Osteoblast (primary cell): ENCODE measurements around the gene RACGAP1. TPM values are rescaled to one million over a fixed set of nuclear protein-coding genes. Genes with fewer than 3 reads are reported as not detected.

Experiments used
- DNase-seq: peaks from one replicate; pipeline ENCODE4 v3.0.0; 2011; ENCODE audit warnings: low spot score, mixed read lengths; ENCODE audit not compliant: insufficient read length; ENCODE audit errors: missing footprints
- H2AFZ ChIP-seq: 2 replicates; pipeline ENCODE4 v1.6.0; 2011; ENCODE audit warnings: mild to moderate bottlenecking, low read length
- H3K27ac ChIP-seq: 2 replicates; pipeline ENCODE4 v1.5.1; 2011; ENCODE audit warnings: mild to moderate bottlenecking, low read depth, low read length, moderate library complexity
- H3K27me3 ChIP-seq: 2 replicates; pipeline ENCODE4 v1.6.0; 2012; ENCODE audit warnings: mild to moderate bottlenecking, control low read depth, inconsistent platforms, low read length, moderate library complexity; ENCODE audit not compliant: insufficient read depth
- H3K36me3 ChIP-seq: 2 replicates; pipeline ENCODE4 v1.5.1; 2011; ENCODE audit warnings: mild to moderate bottlenecking, low read length, control low read depth, moderate library complexity; ENCODE audit not compliant: insufficient read depth
- H3K4me1 ChIP-seq: 2 replicates; pipeline ENCODE4 v1.5.1; 2011; ENCODE audit warnings: mild to moderate bottlenecking, low read length, control low read depth, moderate library complexity; ENCODE audit not compliant: insufficient read depth
- H3K4me2 ChIP-seq: 2 replicates; pipeline ENCODE4 v1.6.0; 2011; ENCODE audit warnings: mild to moderate bottlenecking, low read length; ENCODE audit not compliant: insufficient read depth
- H3K4me3 ChIP-seq: fragments of 200-600 bp; sonication (generic); 3 replicates; pipeline ENCODE4 v1.5.1; 2012; ENCODE audit warnings: mild to moderate bottlenecking, low read length, inconsistent platforms; ENCODE audit not compliant: insufficient read depth
- H3K79me2 ChIP-seq: 2 replicates; pipeline ENCODE4 v1.6.0; 2012; ENCODE audit warnings: mild to moderate bottlenecking, low read length, control low read depth, inconsistent platforms; ENCODE audit not compliant: insufficient read depth
- H3K9me3 ChIP-seq: 2 replicates; pipeline ENCODE4 v1.5.1; 2011; ENCODE audit warnings: low read depth, low read length, control low read depth
- H4K20me1 ChIP-seq: 2 replicates; pipeline ENCODE4 v1.6.0; 2012; ENCODE audit warnings: mild to moderate bottlenecking, low read length, control low read depth; ENCODE audit not compliant: insufficient read depth
- total RNA-seq: library from RNA; depleted of rRNA; stranded (reverse); fragments of >200 nt; gene quantifications from 2 replicates; pipeline ENCODE4 v1.2.3, GENCODE V29; 2012
- TF ChIP-seq, protein P1 (sequence below): IDR thresholded peaks from 2 replicates; pipeline ENCODE4 v1.5.1; 2011; ENCODE audit warnings: mild to moderate bottlenecking, low read depth, low read length, moderate library complexity; ENCODE audit errors: extremely low read depth

Gene RACGAP1
- total RNA-seq, 1 donor, result 12.7 TPM

- peak; percentile 9 for DNase-seq
- Histone ChIP-seq H3K36me3 (no peaks in the 10 kb centered on the region), H3K4me2 (no peak overlapping the region), H2AFZ (no peak overlapping the region), H3K79me2 (no peaks in the 10 kb centered on the region), H3K4me1 (no peaks in the 10 kb centered on the region), H3K9me3 (no peaks in the 10 kb centered on the region), H3K4me3 (no peak overlapping the region), H4K20me1 (no peaks in the 10 kb centered on the region), H3K27ac (no peak overlapping the region), H3K27me3 (peaks cover 53% of the 10 kb centered on the region)
- TF ChIP-seq, protein P1, sequence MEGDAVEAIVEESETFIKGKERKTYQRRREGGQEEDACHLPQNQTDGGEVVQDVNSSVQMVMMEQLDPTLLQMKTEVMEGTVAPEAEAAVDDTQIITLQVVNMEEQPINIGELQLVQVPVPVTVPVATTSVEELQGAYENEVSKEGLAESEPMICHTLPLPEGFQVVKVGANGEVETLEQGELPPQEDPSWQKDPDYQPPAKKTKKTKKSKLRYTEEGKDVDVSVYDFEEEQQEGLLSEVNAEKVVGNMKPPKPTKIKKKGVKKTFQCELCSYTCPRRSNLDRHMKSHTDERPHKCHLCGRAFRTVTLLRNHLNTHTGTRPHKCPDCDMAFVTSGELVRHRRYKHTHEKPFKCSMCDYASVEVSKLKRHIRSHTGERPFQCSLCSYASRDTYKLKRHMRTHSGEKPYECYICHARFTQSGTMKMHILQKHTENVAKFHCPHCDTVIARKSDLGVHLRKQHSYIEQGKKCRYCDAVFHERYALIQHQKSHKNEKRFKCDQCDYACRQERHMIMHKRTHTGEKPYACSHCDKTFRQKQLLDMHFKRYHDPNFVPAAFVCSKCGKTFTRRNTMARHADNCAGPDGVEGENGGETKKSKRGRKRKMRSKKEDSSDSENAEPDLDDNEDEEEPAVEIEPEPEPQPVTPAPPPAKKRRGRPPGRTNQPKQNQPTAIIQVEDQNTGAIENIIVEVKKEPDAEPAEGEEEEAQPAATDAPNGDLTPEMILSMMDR, result no peak
Measured at GRCh38 chr12:49971141-49971540, 54.2 kb downstream of the RACGAP1 start.

GRCh38 chr12:49970658-49971057, 54.6 kb downstream of the RACGAP1 start:
- Histone ChIP-seq H3K27me3 (peaks cover 54% of the 10 kb centered on the region), H3K79me2 (no peaks in the 10 kb centered on the region), H3K4me2 (no peak overlapping the region), H3K4me1 (no peaks in the 10 kb centered on the region), H4K20me1 (no peaks in the 10 kb centered on the region), H3K9me3 (no peaks in the 10 kb centered on the region), H2AFZ (no peak overlapping the region), H3K36me3 (no peaks in the 10 kb centered on the region), H3K4me3 (no peak overlapping the region), H3K27ac (no peak overlapping the region)
- TF ChIP-seq, protein P1, result no peak
- peak; percentile 68 for DNase-seq

DNA sequence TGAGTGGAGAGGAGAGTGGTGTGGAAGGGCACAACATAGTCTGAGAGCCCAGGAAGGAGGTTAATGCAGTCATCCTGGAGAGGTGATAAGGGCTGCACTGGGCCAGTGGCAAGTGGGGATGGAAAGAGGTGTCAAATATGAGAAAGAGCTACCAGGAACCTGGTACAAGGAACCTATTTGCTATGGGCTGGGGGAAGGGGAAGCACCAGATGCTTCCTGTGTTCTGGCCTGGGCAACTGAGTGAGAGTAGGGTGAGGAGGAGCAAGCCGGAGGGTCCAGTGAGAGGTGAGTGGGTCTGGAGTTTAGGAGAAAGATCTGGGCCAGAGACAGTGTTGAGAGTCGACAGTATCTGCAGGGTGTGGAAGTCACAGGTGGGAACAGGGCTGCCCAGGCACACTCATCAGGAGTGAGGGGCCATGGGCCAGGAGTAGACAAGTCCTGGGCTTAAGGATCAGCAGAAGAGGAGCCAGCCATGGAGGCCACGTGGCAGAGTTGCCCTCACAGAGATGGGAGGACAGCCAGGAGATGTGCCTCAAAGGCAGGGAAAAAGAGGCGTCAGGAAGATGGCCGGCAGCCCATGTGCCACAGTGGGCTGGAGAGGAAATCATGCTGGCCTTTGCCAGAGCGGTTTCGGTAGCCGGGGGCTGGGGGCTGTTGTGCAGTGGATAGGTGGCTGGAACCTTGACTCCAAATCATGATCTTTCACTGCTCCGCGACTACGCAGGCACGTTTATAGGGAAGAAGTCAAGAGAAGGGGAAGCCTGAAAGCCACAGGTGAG, 55.5 kb downstream of the RACGAP1 start:
- Histone ChIP-seq H3K27me3 (peaks cover 54% of the 10 kb centered on the region), H3K36me3 (no peaks in the 10 kb centered on the region)
- DNase-seq, result peak; percentile 81

DNA sequence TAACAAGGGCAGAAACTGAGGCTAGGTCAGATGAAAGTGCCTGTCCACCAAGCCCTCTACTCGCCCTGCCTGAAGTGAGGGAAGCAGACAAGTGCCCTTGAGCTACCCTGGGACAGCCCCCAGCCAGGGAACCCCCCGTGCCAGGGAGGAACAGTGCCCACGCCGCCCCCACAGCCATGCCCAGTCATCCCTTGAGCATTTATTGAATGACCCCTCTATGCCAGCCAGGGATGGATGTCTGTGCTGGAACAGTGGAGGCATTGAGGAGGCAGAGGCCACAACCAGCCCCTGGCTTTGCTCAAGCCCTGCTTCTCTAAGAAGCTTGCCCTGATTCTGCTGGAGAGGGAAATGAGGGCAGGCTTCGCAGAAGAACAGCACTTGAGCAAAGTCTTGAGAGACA, 56.3 kb downstream of the RACGAP1 start:
- TF ChIP-seq, protein P1, result no peak
- no peaks in the 10 kb centered on the region for H4K20me1 ChIP-seq

More for the DNA sequence above, 55.5 kb downstream of the RACGAP1 start:
- no peak overlapping the region for H3K4me2 ChIP-seq
- H3K9me3 ChIP-seq, result no peaks in the 10 kb centered on the region
- no peak overlapping the region for H3K4me3 ChIP-seq
- no peaks in the 10 kb centered on the region for H3K4me1 ChIP-seq
- TF ChIP-seq, protein P1, result no peak
- H2AFZ ChIP-seq, result no peak overlapping the region
- no peak overlapping the region for H3K27ac ChIP-seq
- no peaks in the 10 kb centered on the region for H3K79me2 ChIP-seq
- H4K20me1 ChIP-seq, result no peaks in the 10 kb centered on the region

More for the DNA sequence above, 56.3 kb downstream of the RACGAP1 start:
- Histone ChIP-seq H3K27ac (no peak overlapping the region), H3K36me3 (no peaks in the 10 kb centered on the region), H3K79me2 (no peaks in the 10 kb centered on the region), H3K4me1 (no peaks in the 10 kb centered on the region), H3K4me2 (no peak overlapping the region), H2AFZ (no peak overlapping the region), H3K27me3 (peaks cover 61% of the 10 kb centered on the region), H3K4me3 (no peak overlapping the region), H3K9me3 (no peaks in the 10 kb centered on the region)
- peak; percentile 34 for DNase-seq
